ENCODE data around the gene NCOA6. TPM values are rescaled to one million over a fixed set of nuclear protein-coding genes. Genes with fewer than 3 reads are reported as not detected.

Gene NCOA6
- total RNA-seq, 1 experiment from 2014 or later, result 9.8 TPM

GRCh38 chr20:34691838-34692237 is 133.6 kb downstream of the NCOA6 start:
- Histone ChIP-seq H3K27me3 (ENCODE audit: low read length) (no peaks in the 10 kb centered on the region), H3K4me3 (ENCODE audit: low read length) (no peak overlapping the region), H3K27ac (ENCODE audit: low read length) (no peak overlapping the region), H3K4me1 (ENCODE audit: insufficient read depth, low read length) (peaks cover 8% of the 10 kb centered on the region; the same call in 1 of the 2 replicates), H3K4me2 (ENCODE audit: low read length) (no peak overlapping the region), H3K9ac (ENCODE audit: low read length) (no peak overlapping the region), H2AFZ (ENCODE audit: low read length) (no peak overlapping the region), H3K36me3 (ENCODE audit: low read depth, low read length) (no peaks in the 10 kb centered on the region), H4K20me1 (ENCODE audit: low read length) (no peaks in the 10 kb centered on the region), H3K9me3 (ENCODE audit: low read length) (no peaks in the 10 kb centered on the region), H3K79me2 (ENCODE audit: low read length) (no peaks in the 10 kb centered on the region), H3K9me2 (replicated peaks; ENCODE audit: low read length) (no peaks in the 10 kb centered on the region), H3F3A (ENCODE audit: low read length, unreplicated experiment) (no peaks in the 10 kb centered on the region)
- DNase-seq (no peak), ATAC-seq (no peak)
- intact Hi-C loops (cut with micrococcal nuclease), result loop anchor here (5.0 kb wide), 1 partner anchor 65 kb away; no protein-coding TSS in a partner anchor
- ChIA-PET POLR2A (ENCODE audit: unreplicated experiment) (no interaction called here), CTCF (no interaction called here)
- BruUV-seq (replicated peaks), result no TSS peak
- TF ChIP-seq EZH2phosphoT487 (IDR thresholded peaks at IDR 0.05; ENCODE audit: borderline replicate concordance, low read length) (no peak), CTCF (conservative IDR thresholded peaks at IDR 0.05; ENCODE audit: low read depth, low read length) (no peak), EZH2 (IDR thresholded peaks at IDR 0.05; ENCODE audit: low read length, unreplicated experiment) (no peak)

GRCh38 chr20:34689486-34689885 is 136.0 kb downstream of the NCOA6 start:
- H4K20me1 ChIP-seq (ENCODE audit: low read length), result no peaks in the 10 kb centered on the region
- H3K9ac ChIP-seq (ENCODE audit: low read length), result no peak overlapping the region
- POLR2A ChIA-PET (ENCODE audit: unreplicated experiment), result no interaction called here
- CTCF ChIA-PET, result interaction anchor here (1.5 kb wide), 1 partner anchor 110 kb away, joined by 4 read pairs; no protein-coding TSS in a partner anchor
- no peak overlapping the region for H2AFZ ChIP-seq (ENCODE audit: low read length)
- no peak overlapping the region for H3K27ac ChIP-seq (ENCODE audit: low read length)
- ATAC-seq (peak; percentile 80), DNase-seq (peak; percentile 70)
- intact Hi-C loops (cut with micrococcal nuclease), result no loop called here
- no TSS peak for BruUV-seq (replicated peaks)
- no peaks in the 10 kb centered on the region for H3K36me3 ChIP-seq (ENCODE audit: low read depth, low read length)
- H3K9me3 ChIP-seq (ENCODE audit: low read length), result no peaks in the 10 kb centered on the region
- TF ChIP-seq EZH2 (IDR thresholded peaks at IDR 0.05; ENCODE audit: low read length, unreplicated experiment) (no peak), CTCF (conservative IDR thresholded peaks at IDR 0.05; ENCODE audit: low read depth, low read length) (no peak), EZH2phosphoT487 (IDR thresholded peaks at IDR 0.05; ENCODE audit: borderline replicate concordance, low read length) (no peak)
- H3K4me3 ChIP-seq (ENCODE audit: low read length), result no peak overlapping the region
- H3K79me2 ChIP-seq (ENCODE audit: low read length), result no peaks in the 10 kb centered on the region
- H3K9me2 ChIP-seq (replicated peaks; ENCODE audit: low read length), result no peaks in the 10 kb centered on the region
- H3K27me3 ChIP-seq (ENCODE audit: low read length), result no peaks in the 10 kb centered on the region
- H3K4me2 ChIP-seq (ENCODE audit: low read length), result no peak overlapping the region
- H3K4me1 ChIP-seq (ENCODE audit: insufficient read depth, low read length), result peaks cover 8% of the 10 kb centered on the region; the same call in 1 of the 2 replicates
- H3F3A ChIP-seq (ENCODE audit: low read length, unreplicated experiment), result no peaks in the 10 kb centered on the region

DNA sequence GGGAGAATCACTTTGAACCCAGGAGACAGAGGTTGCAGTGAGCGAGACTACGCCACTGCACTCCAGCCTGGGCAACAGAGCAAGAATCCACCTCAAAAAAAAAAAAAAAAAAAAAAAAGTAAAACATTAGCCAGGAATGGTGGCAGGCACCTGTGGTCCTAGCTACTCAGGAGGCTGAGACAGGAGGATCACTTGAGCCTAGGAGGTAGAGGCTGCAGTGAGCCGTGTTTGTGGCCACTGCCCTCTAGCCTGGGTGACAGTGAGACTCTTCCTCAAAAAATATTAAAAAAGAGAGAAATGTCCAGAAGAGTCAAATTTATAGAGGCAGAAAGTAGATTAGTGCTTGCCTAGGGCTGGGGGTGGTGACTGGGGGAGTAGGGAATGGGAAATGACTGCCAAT is 141.8 kb downstream of the NCOA6 start:
- BruUV-seq (replicated peaks), result no TSS peak
- H3K79me2 ChIP-seq (ENCODE audit: low read length), result no peaks in the 10 kb centered on the region
- POLR2A ChIA-PET (ENCODE audit: unreplicated experiment), result no interaction called here
- no peak overlapping the region for H3K4me2 ChIP-seq (ENCODE audit: low read length)
- no peaks in the 10 kb centered on the region for H3K4me1 ChIP-seq (ENCODE audit: insufficient read depth, low read length)
- CTCF ChIA-PET, result no interaction called here
- DNase-seq (no peak), ATAC-seq (no peak)
- TF ChIP-seq EZH2phosphoT487 (IDR thresholded peaks at IDR 0.05; ENCODE audit: borderline replicate concordance, low read length), result no peak
- TF ChIP-seq CTCF (conservative IDR thresholded peaks at IDR 0.05; ENCODE audit: low read depth, low read length), result no peak
- no peak for TF ChIP-seq EZH2 (IDR thresholded peaks at IDR 0.05; ENCODE audit: low read length, unreplicated experiment)
- no peak overlapping the region for H3K4me3 ChIP-seq (ENCODE audit: low read length)
- H3K9me2 ChIP-seq (replicated peaks; ENCODE audit: low read length), result no peaks in the 10 kb centered on the region
- H2AFZ ChIP-seq (ENCODE audit: low read length), result no peak overlapping the region
- no peaks in the 10 kb centered on the region for H3F3A ChIP-seq (ENCODE audit: low read length, unreplicated experiment)
- no peaks in the 10 kb centered on the region for H3K9me3 ChIP-seq (ENCODE audit: low read length)
- H3K27me3 ChIP-seq (ENCODE audit: low read length), result no peaks in the 10 kb centered on the region
- no peaks in the 10 kb centered on the region for H3K36me3 ChIP-seq (ENCODE audit: low read depth, low read length)
- H3K27ac ChIP-seq (ENCODE audit: low read length), result no peak overlapping the region
- H4K20me1 ChIP-seq (ENCODE audit: low read length), result no peaks in the 10 kb centered on the region
- no peak overlapping the region for H3K9ac ChIP-seq (ENCODE audit: low read length)
- intact Hi-C loops (cut with micrococcal nuclease), result no loop called here

Data from PC-3 (cell line).